ENCODE measurements around the gene SNORC. TPM values are rescaled to one million over a fixed set of nuclear protein-coding genes. Genes with fewer than 3 reads are reported as not detected.

Gene SNORC
- total RNA-seq, 6 experiments from 2014 or later = 2.0 to 14.5 (median 9.1) TPM

GRCh38 chr2:232892221-232892620 is 22.2 kb downstream of the SNORC start:
- 76% methylated on average over 4 of the region's 13 CpGs for WGBS (ENCODE audit: insufficient coverage, low coverage, low lambda C conversion rate, missing lambda C conversion rate)
- peaks cover 0 to 12% (median 1%) of the 10 kb centered on the region in 4 donors for H3K36me3 ChIP-seq
- intact Hi-C loops (cut with DNase I) = no loop called here
- H3K4me3 ChIP-seq = no peak overlapping the region
- no peaks in the 10 kb centered on the region for H3K9me3 ChIP-seq
- TF ChIP-seq, protein P1, sequence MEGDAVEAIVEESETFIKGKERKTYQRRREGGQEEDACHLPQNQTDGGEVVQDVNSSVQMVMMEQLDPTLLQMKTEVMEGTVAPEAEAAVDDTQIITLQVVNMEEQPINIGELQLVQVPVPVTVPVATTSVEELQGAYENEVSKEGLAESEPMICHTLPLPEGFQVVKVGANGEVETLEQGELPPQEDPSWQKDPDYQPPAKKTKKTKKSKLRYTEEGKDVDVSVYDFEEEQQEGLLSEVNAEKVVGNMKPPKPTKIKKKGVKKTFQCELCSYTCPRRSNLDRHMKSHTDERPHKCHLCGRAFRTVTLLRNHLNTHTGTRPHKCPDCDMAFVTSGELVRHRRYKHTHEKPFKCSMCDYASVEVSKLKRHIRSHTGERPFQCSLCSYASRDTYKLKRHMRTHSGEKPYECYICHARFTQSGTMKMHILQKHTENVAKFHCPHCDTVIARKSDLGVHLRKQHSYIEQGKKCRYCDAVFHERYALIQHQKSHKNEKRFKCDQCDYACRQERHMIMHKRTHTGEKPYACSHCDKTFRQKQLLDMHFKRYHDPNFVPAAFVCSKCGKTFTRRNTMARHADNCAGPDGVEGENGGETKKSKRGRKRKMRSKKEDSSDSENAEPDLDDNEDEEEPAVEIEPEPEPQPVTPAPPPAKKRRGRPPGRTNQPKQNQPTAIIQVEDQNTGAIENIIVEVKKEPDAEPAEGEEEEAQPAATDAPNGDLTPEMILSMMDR (IDR thresholded peaks at IDR 0.05) = no peak
- no peak for TF ChIP-seq POLR2A (IDR thresholded peaks at IDR 0.05)
- no peaks in the 10 kb centered on the region for H3K27me3 ChIP-seq
- ATAC-seq (no peak), DNase-seq (no peak)
- H3K4me1 ChIP-seq = no peaks in the 10 kb centered on the region
- H3K27ac ChIP-seq = no peak overlapping the region

GRCh38 chr2:232892843-232893242 is 22.8 kb downstream of the SNORC start:
- Histone ChIP-seq H3K36me3 (peaks cover 0 to 7% (median 0%) of the 10 kb centered on the region in 4 donors), H3K4me3 (no peak overlapping the region), H3K9me3 (no peaks in the 10 kb centered on the region), H3K27me3 (no peaks in the 10 kb centered on the region), H3K4me1 (no peaks in the 10 kb centered on the region), H3K27ac (no peak overlapping the region)
- WGBS (ENCODE audit: insufficient coverage, low coverage, low lambda C conversion rate, missing lambda C conversion rate) = 94% methylated on average over 12 of the region's 20 CpGs
- ATAC-seq (no peak), DNase-seq (peak in 1 of 3 donors; percentile 35)
- intact Hi-C loops (cut with DNase I) = no loop called here
- TF ChIP-seq, protein P1 (IDR thresholded peaks at IDR 0.05) = no peak
- no peak for TF ChIP-seq POLR2A (IDR thresholded peaks at IDR 0.05)

- WGBS (ENCODE audit: insufficient coverage, low coverage, low lambda C conversion rate, missing lambda C conversion rate) = 92% methylated on average over 2 of the region's 8 CpGs
- Histone ChIP-seq H3K9me3 (no peaks in the 10 kb centered on the region), H3K36me3 (peaks cover 0 to 7% (median 0%) of the 10 kb centered on the region in 4 donors), H3K4me3 (no peak overlapping the region), H3K4me1 (no peaks in the 10 kb centered on the region), H3K27me3 (no peaks in the 10 kb centered on the region), H3K27ac (no peak overlapping the region)
- no peak for TF ChIP-seq POLR2A (IDR thresholded peaks at IDR 0.05)
- TF ChIP-seq, protein P1 (IDR thresholded peaks at IDR 0.05) = no peak
- peak in 1 of 3 donors; percentile 38 for DNase-seq
- no peak for ATAC-seq
- intact Hi-C loops (cut with DNase I) = no loop called here
Measured at GRCh38 chr2:232893834-232894233, 23.8 kb downstream of the SNORC start.

DNA sequence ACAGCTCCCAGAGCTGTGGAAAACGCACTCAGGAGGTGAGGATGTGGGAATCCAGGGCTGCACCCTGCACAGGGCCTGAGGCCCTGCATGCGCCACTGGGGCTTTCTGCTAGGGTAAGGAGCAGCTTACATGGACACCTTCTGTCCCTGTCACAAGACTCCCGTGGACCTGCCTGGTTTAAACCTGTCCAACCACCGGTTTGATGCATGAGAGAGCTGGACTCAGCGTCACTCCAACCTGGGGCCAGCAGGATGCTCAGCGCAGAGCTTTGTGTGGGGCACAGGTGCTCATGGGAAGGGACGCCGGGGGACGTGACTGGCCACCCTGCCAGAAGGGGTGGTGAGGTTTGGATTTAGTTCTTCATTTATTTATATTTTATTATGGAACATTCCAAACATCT is 24.2 kb downstream of the SNORC start:
- TF ChIP-seq POLR2A (IDR thresholded peaks at IDR 0.05) = no peak
- TF ChIP-seq, protein P1 (IDR thresholded peaks at IDR 0.05) = no peak
- Histone ChIP-seq H3K27ac (no peak overlapping the region), H3K4me1 (no peaks in the 10 kb centered on the region), H3K9me3 (no peaks in the 10 kb centered on the region), H3K27me3 (no peaks in the 10 kb centered on the region), H3K36me3 (peaks cover 0 to 7% (median 0%) of the 10 kb centered on the region in 4 donors), H3K4me3 (no peak overlapping the region)
- intact Hi-C loops (cut with DNase I) = no loop called here
- ATAC-seq (no peak), DNase-seq (peak in 1 of 3 donors; percentile 42)
- 90% methylated on average over 6 of the region's 9 CpGs for WGBS (ENCODE audit: insufficient coverage, low coverage, low lambda C conversion rate, missing lambda C conversion rate)

GRCh38 chr2:232894746-232895145 is 24.7 kb downstream of the SNORC start:
- no peaks in the 10 kb centered on the region for H3K4me1 ChIP-seq
- DNase-seq (peak in 1 of 3 donors; percentile 42), ATAC-seq (no peak)
- no peak overlapping the region for H3K27ac ChIP-seq
- TF ChIP-seq POLR2A (IDR thresholded peaks at IDR 0.05) = no peak
- TF ChIP-seq, protein P1 (IDR thresholded peaks at IDR 0.05) = no peak
- H3K36me3 ChIP-seq = peaks cover 0 to 7% (median 0%) of the 10 kb centered on the region in 4 donors
- intact Hi-C loops (cut with DNase I) = no loop called here
- no peak overlapping the region for H3K4me3 ChIP-seq
- no peaks in the 10 kb centered on the region for H3K27me3 ChIP-seq
- H3K9me3 ChIP-seq = no peaks in the 10 kb centered on the region
- WGBS (ENCODE audit: insufficient coverage, low coverage, low lambda C conversion rate, missing lambda C conversion rate) = 95% methylated on average over 7 of the region's 19 CpGs

Measured in right lobe of liver (tissue), 6 donors.